Esophagus muscularis mucosa (tissue), 3 donors: ENCODE data around the gene GADD45GIP1.

Experiments used
- POLR2A ChIP-seq: fragments of 450-650 bp; IDR thresholded peaks from one replicate; pipeline ENCODE4 v1.6.1; 2017; ENCODE audit warnings: antibody characterized with exemption, moderate library complexity, mild to moderate bottlenecking, low read depth
- TF ChIP-seq, protein P1 (sequence below), 3 experiments: fragments of 200-600 bp in 2 of 3; fragments of 450-650 bp in 1 of 3; sonication (generic) in 2 of 3; IDR thresholded peaks; one replicate each; pipeline ENCODE4 v1.5.1; 2017 to 2019; ENCODE audit warnings: antibody characterized with exemption in 3 of 3, mild to moderate bottlenecking in 2 of 3, moderate library complexity in 1 of 3

GRCh38 chr19:12944104-12944674 is 12.8 kb downstream of the GADD45GIP1 start:
- TF ChIP-seq POLR2A, result no peak
- TF ChIP-seq, protein P1, sequence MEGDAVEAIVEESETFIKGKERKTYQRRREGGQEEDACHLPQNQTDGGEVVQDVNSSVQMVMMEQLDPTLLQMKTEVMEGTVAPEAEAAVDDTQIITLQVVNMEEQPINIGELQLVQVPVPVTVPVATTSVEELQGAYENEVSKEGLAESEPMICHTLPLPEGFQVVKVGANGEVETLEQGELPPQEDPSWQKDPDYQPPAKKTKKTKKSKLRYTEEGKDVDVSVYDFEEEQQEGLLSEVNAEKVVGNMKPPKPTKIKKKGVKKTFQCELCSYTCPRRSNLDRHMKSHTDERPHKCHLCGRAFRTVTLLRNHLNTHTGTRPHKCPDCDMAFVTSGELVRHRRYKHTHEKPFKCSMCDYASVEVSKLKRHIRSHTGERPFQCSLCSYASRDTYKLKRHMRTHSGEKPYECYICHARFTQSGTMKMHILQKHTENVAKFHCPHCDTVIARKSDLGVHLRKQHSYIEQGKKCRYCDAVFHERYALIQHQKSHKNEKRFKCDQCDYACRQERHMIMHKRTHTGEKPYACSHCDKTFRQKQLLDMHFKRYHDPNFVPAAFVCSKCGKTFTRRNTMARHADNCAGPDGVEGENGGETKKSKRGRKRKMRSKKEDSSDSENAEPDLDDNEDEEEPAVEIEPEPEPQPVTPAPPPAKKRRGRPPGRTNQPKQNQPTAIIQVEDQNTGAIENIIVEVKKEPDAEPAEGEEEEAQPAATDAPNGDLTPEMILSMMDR (IDR thresholded peaks at IDR 0.05), result no peak
